Measurements from ENCODE around the gene TSEN34. TPM values are rescaled to one million over a fixed set of nuclear protein-coding genes. Genes with fewer than 3 reads are reported as not detected.
"Not testable (repeated sequence)": the region's sequence is repeated elsewhere in the genome, so short reads cannot be mapped to it uniquely, and the experiment has no call there.

TSEN34 gene
- total RNA-seq, 4 donors from 2014 or later = 62.0 to 138 (median 65.9) TPM

- peak; percentile 96 for DNase-seq
Observed at GRCh38 chr19:54168174-54168917, 22.8 kb upstream of the TSEN34 start.

GRCh38 chr19:54169149-54169740, 21.9 kb upstream of the TSEN34 start:
- TF ChIP-seq CTCF (IDR thresholded peaks at IDR 0.05) (no peak), POLR2A (IDR thresholded peaks at IDR 0.05) (no peak), EP300 (IDR thresholded peaks at IDR 0.05; ENCODE audit: low read depth) (no peak), POLR2AphosphoS5 (IDR thresholded peaks at IDR 0.05) (no peak)
- in situ Hi-C loops (cut with MboI; ENCODE audit: low pct_ligation_motif_present in 1 of 4, low pct_unique_long_range_greater_than_20kb in 1 of 4, low sequenced_read_pairs in 3 of 4) (loop anchor here in 1 of 4 donors (10.0 kb wide), 1 partner anchor 66 kb away; no protein-coding TSS in a partner anchor), intact Hi-C loops (cut with DNase I; ENCODE audit: low total_unique reads) (loop anchor here (5.0 kb wide), 1 partner anchor 63 kb away; no protein-coding TSS in a partner anchor)
- Histone ChIP-seq H3K36me3 (no peaks in the 10 kb centered on the region), H3K9me3 (no peaks in the 10 kb centered on the region), H3K27me3 (peaks cover 7% of the 10 kb centered on the region), H3K27ac (no peak overlapping the region), H3K4me3 (no peak overlapping the region), H3K4me1 (peaks cover 5 to 23% (median 15%) of the 10 kb centered on the region in 4 donors)
- 89 to 100% methylated on average over 1 to 21 of the region's 21 CpGs for WGBS, 2 donors (ENCODE audit: low coverage in 1 of 2)
- no peak for DNase-seq

More at GRCh38 chr19:54168174-54168917, 22.8 kb upstream of the TSEN34 start:
- Histone ChIP-seq H3K27ac (peak overlapping the region in 1 of 4 donors; percentile 33), H3K4me3 (no peak overlapping the region), H3K9me3 (no peaks in the 10 kb centered on the region), H3K4me1 (peaks cover 5 to 30% (median 16%) of the 10 kb centered on the region in 4 donors), H3K36me3 (no peaks in the 10 kb centered on the region), H3K27me3 (peaks cover 7% of the 10 kb centered on the region)
- TF ChIP-seq EP300 (IDR thresholded peaks at IDR 0.05; ENCODE audit: low read depth) (no peak), POLR2A (IDR thresholded peaks at IDR 0.05) (no peak), CTCF (IDR thresholded peaks at IDR 0.05) (peak; percentile 75 to 98 (median 91)), POLR2AphosphoS5 (IDR thresholded peaks at IDR 0.05) (peak in 1 of 3 donors; percentile 33)
- 30% methylated on average over 25 of the region's 25 CpGs; no CpG with 5 or more reads in 1 of the 2 donors for WGBS, 2 donors (ENCODE audit: low coverage in 1 of 2)
- in situ Hi-C loops (cut with MboI; ENCODE audit: low pct_ligation_motif_present in 1 of 4, low pct_unique_long_range_greater_than_20kb in 1 of 4, low sequenced_read_pairs in 3 of 4) (loop anchor here in 1 of 4 donors (10.0 kb wide), 1 partner anchor 66 kb away; no protein-coding TSS in a partner anchor), intact Hi-C loops (cut with DNase I; ENCODE audit: low total_unique reads) (loop anchor here (5.0 kb wide), 1 partner anchor 64 kb away; no protein-coding TSS in a partner anchor)

GRCh38 chr19:54171736-54172431, 19.2 kb upstream of the TSEN34 start:
- 44 to 75% methylated on average over 5 to 16 of the region's 23 CpGs for WGBS, 2 donors (ENCODE audit: low coverage in 1 of 2)
- H3K9me3 ChIP-seq; intact Hi-C loops (cut with DNase I; ENCODE audit: low total_unique reads); DNase-seq; H3K36me3 ChIP-seq; H3K27me3 ChIP-seq: not testable (repeated sequence)
- peaks cover 0 to 10% (median 9%) of the 10 kb centered on the region in 4 donors for H3K4me1 ChIP-seq
- in situ Hi-C loops (cut with MboI; ENCODE audit: low pct_ligation_motif_present in 1 of 4, low pct_unique_long_range_greater_than_20kb in 1 of 4, low sequenced_read_pairs in 3 of 4) = loop anchor here in 1 of 4 donors (10.0 kb wide), 1 partner anchor 63 kb away; no protein-coding TSS in a partner anchor
- H3K27ac ChIP-seq = peak overlapping the region; percentile 73 to 91 (median 85)
- peak overlapping the region in 3 of 4 donors; percentile 44 to 69 (median 60) for H3K4me3 ChIP-seq

GRCh38 chr19:54172471-54173358, 18.4 kb upstream of the TSEN34 start, which contains the start of gene TMC4:
TSS of gene TMC4 (minus strand) at chr19:54173160. CDS start at chr19:54173117, 43 bp downstream.
- H3K4me3 ChIP-seq = peak within 1 kb of the TSS; percentile 2 to 69 (median 52)
- intact Hi-C loops (cut with DNase I; ENCODE audit: low total_unique reads) = no loop called here

More at GRCh38 chr19:54172471-54173358, 18.4 kb upstream of the TSEN34 start, which contains the start of gene TMC4:
- TF ChIP-seq EP300 (IDR thresholded peaks at IDR 0.05; ENCODE audit: low read depth) = no peak
- peak; percentile 44 to 96 (median 59) for TF ChIP-seq CTCF (IDR thresholded peaks at IDR 0.05)
- peak; percentile 83 for TF ChIP-seq POLR2A (IDR thresholded peaks at IDR 0.05)
- peak; percentile 71 to 88 (median 82) for TF ChIP-seq POLR2AphosphoS5 (IDR thresholded peaks at IDR 0.05)
- no peaks in the 10 kb centered on the region for H3K36me3 ChIP-seq
- peak; percentile 85 for DNase-seq
- peak within 1 kb of the TSS; percentile 73 to 91 (median 85) for H3K27ac ChIP-seq
- in situ Hi-C loops (cut with MboI; ENCODE audit: low pct_ligation_motif_present in 1 of 4, low pct_unique_long_range_greater_than_20kb in 1 of 4, low sequenced_read_pairs in 3 of 4) = loop anchor here in 1 of 4 donors (10.0 kb wide), 1 partner anchor 62 kb away; no protein-coding TSS in a partner anchor
- no peaks in the 10 kb centered on the region for H3K9me3 ChIP-seq
- H3K27me3 ChIP-seq = peaks cover 4% of the 10 kb centered on the region
- WGBS, 2 donors (ENCODE audit: low coverage in 1 of 2) = 7% methylated on average over 11 of the region's 13 CpGs; no CpG with 5 or more reads in 1 of the 2 donors
- peaks cover 0 to 10% (median 9%) of the 10 kb centered on the region in 4 donors for H3K4me1 ChIP-seq

Measured in transverse colon (tissue), 4 donors.